Lower lobe of right lung (tissue), 2 donors: Measurements from ENCODE around the gene DIP2C. TPM values are rescaled to one million over a fixed set of nuclear protein-coding genes. Genes with fewer than 3 reads are reported as not detected.
A peak's percentile ranks its signal among the peaks of the same experiment; 100 is the strongest.

Experiments
- ATAC-seq, 2 donors: fragments of 200-7000 bp; cut with Tn5 transposase; one replicate each; pipeline ENCODE4 v1.9.1; 2020 to 2022; ENCODE audit warnings: mild to moderate bottlenecking in 2 of 2, moderate library complexity in 2 of 2
- DNase-seq: peaks from one replicate; pipeline ENCODE4 v3.0.0-alpha.2; 2020
- H3K27ac ChIP-seq: fragments of 200-600 bp; one replicate; pipeline ENCODE4 v1.8.0; 2022
- H3K27me3 ChIP-seq: fragments of 200-600 bp; one replicate; pipeline ENCODE4 v1.8.0; 2022; ENCODE audit warnings: low read depth
- H3K36me3 ChIP-seq: fragments of 200-600 bp; one replicate; pipeline ENCODE4 v1.8.0; 2022; ENCODE audit warnings: mild to moderate bottlenecking
- H3K4me1 ChIP-seq: fragments of 200-600 bp; one replicate; pipeline ENCODE4 v1.8.0; 2022
- H3K4me3 ChIP-seq: fragments of 200-600 bp; one replicate; pipeline ENCODE4 v1.8.0; 2022; ENCODE audit warnings: mild to moderate bottlenecking
- H3K9me3 ChIP-seq: fragments of 200-600 bp; one replicate; pipeline ENCODE4 v1.8.0; 2022
- intact Hi-C: fragments of 100-400 bp; cut with DNase I; formaldehyde crosslinking; loops from one replicate; pipeline ENCODE4 v1.11.0; 2022
- total RNA-seq: library from RNA; stranded (reverse); fragmentation: NEBNext Ultra II Directional; extraction: Animal tissue kit (Norgen Biotek cat#: 25700); gene quantifications from one replicate; pipeline ENCODE4 v1.2.1, GENCODE V29; 2021
- TF ChIP-seq, protein P1 (sequence below): fragments of 200-600 bp; IDR thresholded peaks from one replicate; pipeline ENCODE4 v1.8.0; 2022; ENCODE audit warnings: antibody characterized with exemption, mild to moderate bottlenecking
- donor health status: DM: no; HTN: yes; CAD: no; lungs with severe emphysema.

DIP2C gene
- total RNA-seq, 1 donor from 2014 or later, result 15.1 TPM

DNA sequence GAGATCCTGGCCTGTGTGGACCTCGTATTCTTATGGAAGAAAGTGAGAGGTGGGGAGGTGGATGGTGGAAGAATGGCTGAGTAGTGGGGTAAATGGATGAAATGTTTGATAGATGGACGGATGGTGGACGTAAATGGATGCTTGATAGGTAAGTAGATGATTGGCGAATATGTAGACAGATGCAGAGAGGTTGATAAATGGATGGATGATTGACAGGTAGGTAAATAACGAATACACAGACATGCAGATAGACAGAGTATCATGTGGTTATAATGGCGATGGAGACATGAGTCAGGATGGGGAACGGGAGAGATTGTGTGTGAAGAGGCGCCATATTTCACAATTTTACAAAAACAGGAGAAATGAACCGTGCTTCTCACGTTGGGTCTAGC lies 219.5 kb downstream of the DIP2C start:
- intact Hi-C loops, result no loop called here
- Histone ChIP-seq H3K27me3 (no peaks in the 10 kb centered on the region), H3K4me1 (no peaks in the 10 kb centered on the region), H3K36me3 (peaks cover 24% of the 10 kb centered on the region), H3K4me3 (no peak overlapping the region), H3K27ac (no peak overlapping the region), H3K9me3 (no peaks in the 10 kb centered on the region)
- no peak for DNase-seq
- no peak for ATAC-seq
- TF ChIP-seq, protein P1, sequence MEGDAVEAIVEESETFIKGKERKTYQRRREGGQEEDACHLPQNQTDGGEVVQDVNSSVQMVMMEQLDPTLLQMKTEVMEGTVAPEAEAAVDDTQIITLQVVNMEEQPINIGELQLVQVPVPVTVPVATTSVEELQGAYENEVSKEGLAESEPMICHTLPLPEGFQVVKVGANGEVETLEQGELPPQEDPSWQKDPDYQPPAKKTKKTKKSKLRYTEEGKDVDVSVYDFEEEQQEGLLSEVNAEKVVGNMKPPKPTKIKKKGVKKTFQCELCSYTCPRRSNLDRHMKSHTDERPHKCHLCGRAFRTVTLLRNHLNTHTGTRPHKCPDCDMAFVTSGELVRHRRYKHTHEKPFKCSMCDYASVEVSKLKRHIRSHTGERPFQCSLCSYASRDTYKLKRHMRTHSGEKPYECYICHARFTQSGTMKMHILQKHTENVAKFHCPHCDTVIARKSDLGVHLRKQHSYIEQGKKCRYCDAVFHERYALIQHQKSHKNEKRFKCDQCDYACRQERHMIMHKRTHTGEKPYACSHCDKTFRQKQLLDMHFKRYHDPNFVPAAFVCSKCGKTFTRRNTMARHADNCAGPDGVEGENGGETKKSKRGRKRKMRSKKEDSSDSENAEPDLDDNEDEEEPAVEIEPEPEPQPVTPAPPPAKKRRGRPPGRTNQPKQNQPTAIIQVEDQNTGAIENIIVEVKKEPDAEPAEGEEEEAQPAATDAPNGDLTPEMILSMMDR, result no peak

DNA sequence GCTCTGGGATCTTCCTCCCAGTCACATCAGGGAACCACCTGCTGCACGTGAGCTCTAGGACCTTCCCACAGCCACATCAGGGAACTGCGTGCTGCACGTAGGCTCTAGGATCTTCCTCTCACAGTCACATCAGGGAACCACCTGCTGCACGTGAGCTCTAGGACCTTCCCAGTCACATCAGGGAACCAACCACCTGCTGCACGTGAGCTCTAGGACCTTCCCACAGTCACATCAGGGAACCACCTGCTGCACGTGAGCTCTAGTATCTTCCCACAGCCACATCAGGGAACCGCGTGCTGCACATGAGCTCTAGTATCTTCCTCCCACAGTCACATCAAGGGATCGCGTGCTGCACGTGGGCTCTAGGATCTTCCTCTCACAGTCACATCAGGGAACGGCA lies 229.7 kb downstream of the DIP2C start:
- Histone ChIP-seq H3K4me3 (no peak overlapping the region), H3K4me1 (no peaks in the 10 kb centered on the region), H3K36me3 (no peaks in the 10 kb centered on the region), H3K27ac (no peak overlapping the region), H3K9me3 (no peaks in the 10 kb centered on the region), H3K27me3 (no peaks in the 10 kb centered on the region)
- TF ChIP-seq, protein P1, result no peak
- intact Hi-C loops, result no loop called here
- DNase-seq (no peak), ATAC-seq (no peak)

DNA sequence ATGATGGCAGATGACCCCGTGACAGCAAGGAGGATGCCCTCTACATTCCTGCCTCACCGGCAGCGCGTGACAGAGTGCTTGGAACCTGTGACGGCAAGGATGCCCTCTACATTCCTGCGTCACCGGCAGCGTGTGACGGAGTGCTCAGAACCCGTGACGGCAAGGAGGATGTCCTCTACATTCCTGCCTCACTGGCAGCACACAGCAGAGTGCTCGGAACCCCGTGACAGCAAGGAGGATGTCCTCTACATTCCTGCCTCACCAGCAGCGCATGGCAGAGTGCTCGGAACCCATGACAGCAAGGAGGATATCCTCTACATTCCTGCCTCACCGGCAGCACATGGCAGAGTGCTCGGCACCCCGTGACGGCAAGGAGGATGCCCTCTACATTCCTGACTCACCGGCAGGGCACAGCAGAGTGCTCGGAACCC lies 231.0 kb downstream of the DIP2C start:
- Histone ChIP-seq H3K27me3 (no peaks in the 10 kb centered on the region), H3K27ac (no peak overlapping the region), H3K9me3 (no peaks in the 10 kb centered on the region), H3K36me3 (no peaks in the 10 kb centered on the region), H3K4me3 (no peak overlapping the region), H3K4me1 (no peaks in the 10 kb centered on the region)
- ATAC-seq (peak in 1 of 2 donors; percentile 21), DNase-seq (no peak)
- TF ChIP-seq, protein P1, result no peak
- intact Hi-C loops, result no loop called here

DNA sequence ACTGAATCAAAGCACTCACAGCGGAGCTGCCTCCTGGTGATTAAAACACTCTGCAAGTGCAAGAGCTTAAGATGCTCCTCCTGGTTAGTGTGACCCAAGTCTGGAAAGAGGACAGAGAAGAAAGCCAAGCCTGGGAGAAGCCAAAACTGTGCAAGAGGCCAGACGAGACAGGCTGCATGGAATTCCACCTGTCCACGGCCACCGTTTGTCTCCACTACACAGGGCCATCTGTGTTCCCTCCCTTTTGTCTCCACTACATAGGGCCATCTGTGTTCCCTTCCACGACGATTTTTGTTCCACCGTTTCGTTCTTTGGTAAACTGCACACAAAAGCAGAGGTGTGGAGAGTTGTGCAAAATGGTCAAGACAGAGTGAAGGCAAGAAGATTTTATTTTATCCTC lies 233.0 kb downstream of the DIP2C start:
- Histone ChIP-seq H3K4me1 (no peaks in the 10 kb centered on the region), H3K4me3 (no peak overlapping the region), H3K27me3 (no peaks in the 10 kb centered on the region), H3K36me3 (no peaks in the 10 kb centered on the region), H3K9me3 (no peaks in the 10 kb centered on the region), H3K27ac (no peak overlapping the region)
- ATAC-seq, result no peak
- DNase-seq, result no peak
- intact Hi-C loops, result no loop called here
- TF ChIP-seq, protein P1, result no peak

DNA sequence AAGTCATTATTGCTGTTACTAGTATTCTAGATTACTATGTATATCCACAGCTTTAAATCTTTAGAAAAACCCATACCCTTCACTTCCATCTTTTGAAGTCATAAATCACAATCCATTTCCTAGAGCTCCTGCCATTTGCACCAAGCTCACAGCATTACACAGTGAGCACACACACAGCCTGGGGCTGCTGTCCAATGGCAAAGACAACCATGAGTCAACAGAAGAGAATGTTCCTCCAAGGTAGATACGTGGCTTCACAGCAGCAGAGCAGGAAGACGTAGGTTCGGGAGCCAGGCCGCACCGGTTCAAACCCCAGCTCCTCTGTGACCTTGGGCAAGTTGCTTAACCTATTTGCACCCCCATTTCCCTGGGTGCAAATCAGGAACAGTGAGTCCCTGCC lies 234.6 kb downstream of the DIP2C start:
- no peak overlapping the region for H3K27ac ChIP-seq
- H3K4me3 ChIP-seq, result no peak overlapping the region
- peaks cover 4% of the 10 kb centered on the region for H3K4me1 ChIP-seq
- H3K9me3 ChIP-seq, result no peaks in the 10 kb centered on the region
- TF ChIP-seq, protein P1, result no peak
- no peaks in the 10 kb centered on the region for H3K27me3 ChIP-seq
- intact Hi-C loops, result no loop called here
- DNase-seq (no peak), ATAC-seq (peak in 1 of 2 donors; percentile 54)
- H3K36me3 ChIP-seq, result no peaks in the 10 kb centered on the region

DNA sequence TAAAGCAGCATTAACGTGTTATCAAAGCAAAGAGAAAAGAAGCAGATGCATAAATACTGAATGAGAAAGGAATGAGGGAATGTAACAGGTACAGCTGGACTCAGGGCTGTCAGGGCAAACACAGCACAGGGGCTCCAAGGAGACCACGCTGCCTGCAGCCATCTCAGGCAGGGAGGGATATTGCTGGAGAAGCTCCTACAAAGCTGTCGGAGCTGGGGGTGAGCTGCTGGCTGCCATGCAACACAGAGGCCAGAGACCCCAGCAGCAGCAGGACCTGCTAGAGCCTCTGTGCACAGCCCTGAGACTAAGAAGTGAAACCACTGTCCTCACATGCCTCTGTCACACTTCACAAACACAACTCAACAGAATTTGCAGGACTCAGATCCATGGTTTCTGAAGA lies 235.8 kb downstream of the DIP2C start:
- H3K27ac ChIP-seq, result no peak overlapping the region
- H3K27me3 ChIP-seq, result no peaks in the 10 kb centered on the region
- no peaks in the 10 kb centered on the region for H3K9me3 ChIP-seq
- H3K4me1 ChIP-seq, result peaks cover 4% of the 10 kb centered on the region
- intact Hi-C loops, result no loop called here
- H3K4me3 ChIP-seq, result no peak overlapping the region
- TF ChIP-seq, protein P1, result no peak
- DNase-seq (no peak), ATAC-seq (no peak)
- H3K36me3 ChIP-seq, result no peaks in the 10 kb centered on the region
